HG02623 (cell line): ENCODE results near the gene ALDH5A1.
A peak's percentile ranks its signal among the peaks of the same experiment; 100 is the strongest.

Experiments
- ATAC-seq: cut with Tn5 transposase; IDR thresholded peaks from one replicate; pipeline ENCODE4 v1.9.1; 2021; ENCODE audit warnings: moderate library complexity; ENCODE audit not compliant: unreplicated experiment

The ALDH5A1 gene

GRCh38 chr6:24564081-24564480, 69.3 kb downstream of the ALDH5A1 start:
- no peak for ATAC-seq

- ATAC-seq, result no peak
These were observed 70.4 kb downstream of the ALDH5A1 start for GRCh38 chr6:24565196-24565595.

GRCh38 chr6:24566020-24566767, 71.4 kb downstream of the ALDH5A1 start:
- ATAC-seq, result no peak

- no peak for ATAC-seq
These were observed 73.9 kb downstream of the ALDH5A1 start for GRCh38 chr6:24568683-24569082.

- ATAC-seq, result no peak
These were observed 75.0 kb downstream of the ALDH5A1 start for GRCh38 chr6:24569811-24570210.

- no peak for ATAC-seq
These were observed 76.6 kb downstream of the ALDH5A1 start for GRCh38 chr6:24571361-24571760.

- ATAC-seq, result peak; percentile 91
These were observed 80.0 kb downstream of the ALDH5A1 start for GRCh38 chr6:24574809-24575208.

GRCh38 chr6:24576447-24576846, 81.7 kb downstream of the ALDH5A1 start:
- no peak for ATAC-seq

GRCh38 chr6:24581084-24581669, 86.4 kb downstream of the ALDH5A1 start:
- peak; percentile 60 for ATAC-seq

- peak; percentile 60 for ATAC-seq
These were observed 89.0 kb downstream of the ALDH5A1 start for GRCh38 chr6:24583463-24584381.

- no peak for ATAC-seq
These were observed 89.6 kb downstream of the ALDH5A1 start for GRCh38 chr6:24584382-24584720.
